IgD-negative memory B cell (primary cell): ENCODE results near the gene ANO8. TPM values are rescaled to one million over a fixed set of nuclear protein-coding genes. Genes with fewer than 3 reads are reported as not detected.
"Not testable (repeated sequence)": the region's sequence is repeated elsewhere in the genome, so short reads cannot be mapped to it uniquely, and the experiment has no call there.

Experiments used
- H3K27ac Mint-ChIP-seq, 3 donors: one replicate each; pipeline ENCODE4 v1.8.0; 2020 to 2022; ENCODE audit warnings: mild to moderate bottlenecking in 3 of 3, mixed read lengths in 3 of 3, moderate library complexity in 1 of 3
- H3K27me3 Mint-ChIP-seq: one replicate; pipeline ENCODE4 v1.8.0; 2021; ENCODE audit warnings: mixed read lengths
- H3K36me3 Mint-ChIP-seq: one replicate; pipeline ENCODE4 v1.8.0; 2020; ENCODE audit warnings: mild to moderate bottlenecking, mixed read lengths
- H3K4me1 Mint-ChIP-seq, 3 donors: one replicate each; pipeline ENCODE4 v1.8.0; 2020 to 2022; ENCODE audit warnings: mixed read lengths in 3 of 3, mild to moderate bottlenecking in 1 of 3
- H3K4me3 Mint-ChIP-seq, 4 donors: one replicate each; pipeline ENCODE4 v1.8.0; 2020 to 2022; ENCODE audit warnings: mild to moderate bottlenecking in 4 of 4, mixed read lengths in 4 of 4, moderate library complexity in 3 of 4
- H3K9me3 Mint-ChIP-seq, 3 donors: one replicate each; pipeline ENCODE4 v1.8.0; 2020 to 2021; ENCODE audit warnings: mixed read lengths in 3 of 3, mild to moderate bottlenecking in 1 of 3
- polyA plus RNA-seq: library from polyadenylated mRNA; unstranded; fragments of 300-500 nt; fragmentation: Illumina TruSeq; gene quantifications from one replicate; pipeline ENCODE4 v1.2.3, GENCODE V29; 2021

The ANO8 gene
- not detected for polyA plus RNA-seq

DNA sequence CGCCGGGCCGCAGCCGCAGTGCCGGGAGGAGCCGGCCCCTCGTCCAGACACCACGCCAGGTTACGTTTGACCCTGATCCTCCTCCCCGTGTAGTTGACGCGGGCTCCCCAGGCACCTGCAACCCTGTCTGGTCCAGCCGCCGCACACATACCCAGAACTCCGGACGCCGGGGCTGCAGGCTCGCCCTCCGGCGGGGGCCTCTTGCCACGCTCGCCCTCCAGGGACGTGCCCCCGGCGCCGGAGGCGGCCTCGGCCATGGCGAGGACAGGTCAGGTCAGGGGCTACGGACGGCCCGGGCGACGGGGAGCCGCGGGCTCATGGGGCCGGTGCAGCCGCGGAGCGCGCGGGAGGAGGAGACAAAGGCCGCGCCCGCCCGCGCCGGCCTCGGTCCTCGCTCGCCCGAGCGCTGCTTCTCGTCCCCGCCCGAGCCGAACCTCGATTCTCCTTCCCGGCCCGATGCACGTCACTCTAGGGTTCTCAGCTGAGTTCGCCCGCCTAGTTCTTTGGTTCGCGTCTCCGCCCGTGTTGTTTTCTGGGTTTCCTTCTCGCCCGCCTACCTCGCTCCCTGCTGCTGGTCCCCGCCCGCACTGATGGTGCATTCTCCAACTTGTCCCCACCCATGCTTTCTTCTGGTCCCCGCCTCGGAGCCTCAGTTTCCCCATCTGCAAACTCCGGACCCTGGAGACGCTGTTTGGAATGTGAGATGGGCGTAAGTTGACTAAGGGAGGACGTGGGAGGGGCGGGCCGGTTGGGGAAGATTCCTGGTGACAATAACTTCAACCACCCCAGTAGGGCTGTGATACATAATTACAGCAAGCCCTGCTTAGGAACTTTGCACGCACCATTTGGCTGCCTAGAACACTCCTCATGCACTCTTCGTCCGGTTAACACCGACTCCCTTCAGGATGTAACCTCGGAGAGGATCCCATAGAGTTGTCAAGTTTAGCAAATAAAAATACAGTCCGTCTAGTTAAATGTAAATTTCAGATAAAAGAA is at the start of gene ANO8:
ANO8 (minus strand) TSS at position 442 of the 996 bp plus-strand sequence; CDS start at position 257, 185 bp downstream.
- peak within 1 kb of the TSS; percentile 73 to 97 (median 88) for H3K4me3 Mint-ChIP-seq
- H3K27ac Mint-ChIP-seq: peak within 1 kb of the TSS; percentile 69 to 88 (median 83)
- H3K9me3 Mint-ChIP-seq: no peaks in the 10 kb centered on the region
- H3K4me1 Mint-ChIP-seq: peaks cover 12 to 18% (median 16%) of the 10 kb centered on the region in 3 donors
- H3K36me3 Mint-ChIP-seq: no peaks in the 10 kb centered on the region
- H3K27me3 Mint-ChIP-seq: peaks cover 20% of the 10 kb centered on the region

- H3K4me3 Mint-ChIP-seq: peak overlapping the region in 2 of 4 donors; percentile 49 to 67
- peaks cover 5 to 18% (median 7%) of the 10 kb centered on the region in 3 donors for H3K4me1 Mint-ChIP-seq
- peaks cover 0 to 6% (median 4%) of the 10 kb centered on the region in 3 donors for H3K9me3 Mint-ChIP-seq
- peaks cover 27% of the 10 kb centered on the region for H3K27me3 Mint-ChIP-seq
- H3K27ac Mint-ChIP-seq: peak overlapping the region in 1 of 3 donors; percentile 76
- peaks cover 3% of the 10 kb centered on the region for H3K36me3 Mint-ChIP-seq
Measured at GRCh38 chr19:17380426-17381138, 45.9 kb upstream of the ANO8 start.

DNA sequence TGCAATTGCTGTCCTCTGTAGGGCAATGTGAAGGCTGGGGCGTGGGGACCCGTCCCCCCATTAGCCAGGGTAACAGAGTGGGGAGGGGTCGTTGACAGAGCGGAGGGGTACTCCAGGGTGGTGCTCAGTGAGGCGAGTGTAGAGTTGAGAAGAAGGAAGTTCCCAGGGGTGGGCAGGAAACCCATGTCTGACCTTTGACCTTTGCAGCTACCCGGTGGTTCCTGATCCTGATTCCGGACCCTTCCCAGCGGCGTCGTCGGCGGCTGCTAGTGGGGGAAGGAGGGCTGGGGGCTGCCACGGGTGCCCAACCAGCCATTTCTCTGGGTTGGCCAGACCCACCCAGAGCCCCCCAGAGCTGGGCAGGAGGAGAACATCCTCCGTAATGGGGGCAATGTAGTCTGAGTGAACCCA is 44.6 kb upstream of the ANO8 start:
- Mint-ChIP-seq H3K9me3 (peaks cover 0 to 6% (median 4%) of the 10 kb centered on the region in 3 donors), H3K27ac (no peak overlapping the region), H3K4me1 (peaks cover 5 to 18% (median 7%) of the 10 kb centered on the region in 3 donors), H3K27me3 (peaks cover 25% of the 10 kb centered on the region), H3K36me3 (peaks cover 3% of the 10 kb centered on the region), H3K4me3 (no peak overlapping the region)

DNA sequence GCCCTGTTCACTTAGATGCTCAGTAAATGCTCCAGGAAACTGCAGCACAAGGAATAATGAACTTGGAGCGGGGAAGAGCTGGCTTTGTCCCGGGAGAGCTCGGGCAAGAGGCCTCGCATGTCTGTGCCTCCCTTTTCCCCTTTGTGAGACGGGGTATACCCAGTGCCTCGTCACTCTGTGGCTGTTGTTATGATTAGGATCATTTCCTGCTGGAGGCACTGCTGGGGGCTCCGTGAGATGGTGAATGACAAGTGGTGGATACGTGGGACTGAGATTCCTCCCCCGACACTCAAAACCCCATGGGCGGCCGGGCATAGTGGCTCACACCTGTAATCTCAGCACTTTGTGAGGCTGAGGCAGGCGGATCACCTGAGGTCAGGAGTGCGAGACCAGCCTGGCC is 43.6 kb upstream of the ANO8 start:
- peaks cover 3% of the 10 kb centered on the region for H3K36me3 Mint-ChIP-seq
- H3K27me3 Mint-ChIP-seq: peaks cover 25% of the 10 kb centered on the region
- peak overlapping the region in 1 of 3 donors; percentile 29 for H3K27ac Mint-ChIP-seq
- peaks cover 5 to 18% (median 7%) of the 10 kb centered on the region in 3 donors for H3K4me1 Mint-ChIP-seq
- peaks cover 0 to 6% (median 4%) of the 10 kb centered on the region in 3 donors for H3K9me3 Mint-ChIP-seq
- H3K4me3 Mint-ChIP-seq: no peak overlapping the region

- Mint-ChIP-seq H3K27me3 (peaks cover 26% of the 10 kb centered on the region), H3K36me3 (peaks cover 3% of the 10 kb centered on the region), H3K27ac (peak within 1 kb of the TSS in 2 of 3 donors; percentile 28 to 48), H3K4me3 (peak within 1 kb of the TSS in 1 of 4 donors; percentile 79), H3K9me3 (peaks cover 0 to 6% (median 4%) of the 10 kb centered on the region in 3 donors), H3K4me1 (peaks cover 4 to 13% (median 7%) of the 10 kb centered on the region in 3 donors)
Measured at GRCh38 chr19:17376935-17377600, 42.4 kb upstream of the ANO8 start, which contains the start of gene PLVAP. Gene PLVAP (minus strand): TSS chr19:17377342. CDS start chr19:17377288, 54 bp downstream.

GRCh38 chr19:17370026-17370587 is 35.5 kb upstream of the ANO8 start:
- Mint-ChIP-seq H3K9me3 (peaks cover 0 to 5% (median 3%) of the 10 kb centered on the region in 3 donors), H3K27ac (peak overlapping the region in 2 of 3 donors; percentile 41 to 80), H3K27me3 (peaks cover 18% of the 10 kb centered on the region), H3K4me3 (peak overlapping the region; percentile 2 to 74 (median 52)), H3K4me1 (peaks cover 12 to 16% (median 13%) of the 10 kb centered on the region in 3 donors), H3K36me3 (no peaks in the 10 kb centered on the region)

DNA sequence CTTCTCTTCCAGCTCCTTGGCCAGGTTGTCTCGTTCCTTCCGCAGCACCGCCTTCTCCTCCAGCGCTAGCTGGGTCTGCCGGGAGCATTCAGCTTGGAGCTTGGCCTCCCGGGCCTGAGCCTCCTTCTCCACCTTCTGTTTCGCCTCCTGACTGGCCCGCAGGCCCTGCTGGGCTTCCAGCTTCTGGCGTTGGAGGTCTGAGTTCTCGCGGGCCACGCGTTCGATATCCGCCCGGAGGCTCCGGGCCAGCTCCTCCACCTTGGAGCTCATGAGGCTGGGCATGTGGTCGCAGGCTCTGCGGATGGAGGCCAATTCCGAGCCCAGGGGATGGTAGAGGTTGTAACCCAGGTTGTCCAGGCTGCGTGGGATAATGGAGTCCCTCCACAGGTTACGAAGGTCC is 30.7 kb upstream of the ANO8 start:
- H3K9me3 Mint-ChIP-seq: peaks cover 0 to 5% (median 3%) of the 10 kb centered on the region in 3 donors
- peaks cover 17% of the 10 kb centered on the region for H3K27me3 Mint-ChIP-seq
- H3K4me3 Mint-ChIP-seq: no peak overlapping the region
- H3K36me3 Mint-ChIP-seq: no peaks in the 10 kb centered on the region
- peak overlapping the region in 1 of 3 donors; percentile 21 for H3K27ac Mint-ChIP-seq
- peaks cover 7 to 12% (median 11%) of the 10 kb centered on the region in 3 donors for H3K4me1 Mint-ChIP-seq

GRCh38 chr19:17363852-17364605 is 29.4 kb upstream of the ANO8 start:
- peaks cover 13% of the 10 kb centered on the region for H3K27me3 Mint-ChIP-seq
- H3K27ac Mint-ChIP-seq: peak overlapping the region in 1 of 3 donors; percentile 83
- not testable (repeated sequence) for H3K9me3 Mint-ChIP-seq, H3K4me1 Mint-ChIP-seq, H3K4me3 Mint-ChIP-seq, H3K36me3 Mint-ChIP-seq

- H3K9me3 Mint-ChIP-seq: peaks cover 0 to 3% (median 0%) of the 10 kb centered on the region in 3 donors
- no peaks in the 10 kb centered on the region for H3K36me3 Mint-ChIP-seq
- peaks cover 6% of the 10 kb centered on the region for H3K27me3 Mint-ChIP-seq
- H3K4me1 Mint-ChIP-seq: peaks cover 0 to 4% (median 0%) of the 10 kb centered on the region in 3 donors
- H3K4me3 Mint-ChIP-seq: no peak overlapping the region
- H3K27ac Mint-ChIP-seq: no peak overlapping the region
Measured at GRCh38 chr19:17359905-17360800, 25.5 kb upstream of the ANO8 start.

GRCh38 chr19:17358395-17358794 is 23.7 kb upstream of the ANO8 start:
- Mint-ChIP-seq H3K27ac (no peak overlapping the region), H3K4me1 (peaks cover 0 to 2% (median 0%) of the 10 kb centered on the region in 3 donors), H3K4me3 (no peak overlapping the region)

GRCh38 chr19:17357724-17358123 is 23.1 kb upstream of the ANO8 start:
- Mint-ChIP-seq H3K4me1 (peaks cover 0 to 2% (median 0%) of the 10 kb centered on the region in 3 donors), H3K27me3 (peaks cover 12% of the 10 kb centered on the region), H3K4me3 (no peak overlapping the region), H3K36me3 (no peaks in the 10 kb centered on the region), H3K27ac (no peak overlapping the region), H3K9me3 (no peaks in the 10 kb centered on the region)

More at GRCh38 chr19:17358395-17358794, 23.7 kb upstream of the ANO8 start:
- Mint-ChIP-seq H3K9me3 (no peaks in the 10 kb centered on the region), H3K36me3 (no peaks in the 10 kb centered on the region), H3K27me3 (peaks cover 6% of the 10 kb centered on the region)

DNA sequence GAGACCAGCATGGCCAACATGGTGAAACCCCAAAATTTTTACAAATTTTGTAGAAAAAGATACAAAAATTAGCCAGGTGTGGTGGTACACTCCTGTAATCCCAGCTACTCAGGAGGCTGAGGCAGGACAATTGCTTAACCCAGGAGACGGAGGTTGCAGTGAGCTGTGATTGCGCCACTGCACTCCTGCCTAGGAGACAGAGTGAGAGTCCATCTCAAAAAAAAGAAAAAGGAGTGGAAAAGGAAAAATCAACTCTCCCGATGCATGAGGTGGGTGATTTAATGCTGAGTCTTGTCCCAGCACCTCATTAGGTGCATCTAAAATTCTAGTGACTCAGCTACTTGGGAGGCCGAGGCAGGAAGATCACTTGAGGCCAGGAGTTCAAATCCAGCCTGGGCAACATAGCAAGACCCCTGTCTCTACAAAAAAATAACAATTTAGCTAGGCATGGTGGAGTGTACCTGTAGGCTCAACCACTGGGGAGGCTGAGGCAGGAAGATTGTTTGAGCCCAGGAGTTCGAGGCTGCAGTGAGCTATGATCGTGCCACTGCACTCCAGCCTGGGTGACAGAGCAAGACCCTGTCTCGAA is 22.5 kb upstream of the ANO8 start:
- peaks cover 0 to 2% (median 0%) of the 10 kb centered on the region in 3 donors for H3K4me1 Mint-ChIP-seq
- no peaks in the 10 kb centered on the region for H3K36me3 Mint-ChIP-seq

More for the DNA sequence above, 22.5 kb upstream of the ANO8 start:
- Mint-ChIP-seq H3K27ac (peak overlapping the region in 1 of 3 donors; percentile 39), H3K27me3 (peaks cover 12% of the 10 kb centered on the region), H3K9me3 (no peaks in the 10 kb centered on the region), H3K4me3 (no peak overlapping the region)
